K562 (cell line): Measurements from ENCODE around the gene UROD. TPM values are rescaled to one million over a fixed set of nuclear protein-coding genes. Genes with fewer than 3 reads are reported as not detected.

Source experiments
- ATAC-seq: fragments of 200-7000 bp; cut with Tn5 transposase; 3 replicates; pipeline ENCODE4 v1.9.1; 2020; ENCODE audit warnings: moderate library complexity
- BruUV-seq: library from RNA; stranded (reverse); fragments of 400-500 nt; replicated peaks from 2 replicates; lab custom pipeline; 2021; lab: Mats Ljungman, UMichigan
- CTCF ChIA-PET: fragments of 300-600 bp; formaldehyde crosslinking; extraction: SDS; loops from one replicate; lab custom pipeline; 2021; ENCODE audit warnings: low intra/inter-chr PET ratio; lab: Yijun Ruan, JAX
- POLR2A ChIA-PET: fragments of 300-600, 350-650 bp; sonication (Branson Sonifier 250); formaldehyde crosslinking; extraction: SDS; loops from one replicate; lab custom pipeline; 2021; ENCODE audit warnings: antibody characterized with exemption, inconsistent platforms; lab: Yijun Ruan, JAX
- DNase-seq, 4 experiments: peaks; one replicate each; pipeline versions ENCODE4 v3.0.0 to v3.0.0-alpha.2; 2011 to 2018; ENCODE audit warnings: low spot score in 3 of 4, mixed read lengths in 3 of 4; ENCODE audit errors: extremely low read depth in 1 of 4
- FAIRE-seq: peaks from 2 replicates; lab custom pipeline; 2011; peaks lifted over from hg19 to GRCh38; lab: Jason Lieb, UNC
- H2AFZ ChIP-seq: 2 replicates; pipeline ENCODE4 v1.6.0; 2011; ENCODE audit warnings: low read depth, low read length, control low read depth, inconsistent platforms
- H3K27ac ChIP-seq: fragments of 200-600 bp; 3 replicates; pipeline ENCODE4 v1.8.0; 2011; ENCODE audit warnings: low read depth, mild to moderate bottlenecking, control low read depth, inconsistent platforms, low read length, moderate library complexity, mixed read lengths; ENCODE audit errors: extremely low read depth
- H3K27me3 ChIP-seq, 2 experiments: fragments of 300-600 bp in 1 of 2; 2 replicates in 1 of 2; 3 replicates in 1 of 2; pipeline versions ENCODE4 v1.6.0 to v1.8.0; 2011; ENCODE audit warnings: inconsistent platforms in 2 of 2, low read length in 2 of 2, mild to moderate bottlenecking in 1 of 2, mixed read lengths in 1 of 2, moderate library complexity in 1 of 2; ENCODE audit not compliant: control insufficient read depth in 2 of 2, insufficient read depth in 2 of 2
- H3K36me3 ChIP-seq: fragments of 300-600 bp; 3 replicates; pipeline ENCODE4 v1.8.0; 2011; ENCODE audit warnings: mild to moderate bottlenecking, low read length, inconsistent platforms; ENCODE audit not compliant: control insufficient read depth, insufficient read depth
- H3K4me1 ChIP-seq, 2 experiments: fragments of 200-600 bp in 1 of 2; replicated peaks in 1 of 2; 2 replicates in 1 of 2; 3 replicates in 1 of 2; pipeline versions ENCODE4 v1.5.1 to v1.8.0; 2011; ENCODE audit warnings: inconsistent platforms in 2 of 2, low read length in 2 of 2, mild to moderate bottlenecking in 1 of 2, mixed read lengths in 1 of 2, moderate library complexity in 1 of 2; ENCODE audit not compliant: control insufficient read depth in 2 of 2, insufficient read depth in 2 of 2
- H3K4me2 ChIP-seq: 2 replicates; pipeline ENCODE4 v1.6.1; 2011; ENCODE audit warnings: low read length, control low read depth, inconsistent platforms, mixed read lengths; ENCODE audit not compliant: insufficient read depth
- H3K4me3 ChIP-seq: fragments of 200-600 bp; sonication (generic), shearing (Covaris generic); 2 replicates; pipeline ENCODE4 v1.5.1; 2016; ENCODE audit warnings: control low read depth, inconsistent platforms
- H3K79me2 ChIP-seq: fragments of 200-600 bp; 3 replicates; pipeline ENCODE4 v1.8.0; 2011; ENCODE audit warnings: low read length, inconsistent platforms; ENCODE audit not compliant: control insufficient read depth, insufficient read depth
- H3K9ac ChIP-seq, 2 experiments: 2 replicates each; pipeline versions ENCODE4 v1.6.0 to v1.6.1; 2011; ENCODE audit warnings: low read depth in 2 of 2, low read length in 2 of 2, control low read depth in 1 of 2, inconsistent platforms in 1 of 2, mild to moderate bottlenecking in 1 of 2, mixed read lengths in 1 of 2; ENCODE audit not compliant: insufficient read depth in 1 of 2
- H3K9me1 ChIP-seq: one replicate; pipeline ENCODE4 v1.6.0; 2011; ENCODE audit warnings: inconsistent platforms, mild to moderate bottlenecking, low read length, moderate library complexity; ENCODE audit not compliant: control insufficient read depth, insufficient read depth
- H3K9me3 ChIP-seq: replicated peaks from 2 replicates; pipeline ENCODE4 v1.5.1; 2011; ENCODE audit warnings: low read depth, low read length, inconsistent platforms; ENCODE audit not compliant: control insufficient read depth, insufficient read depth
- H4K20me1 ChIP-seq: replicated peaks from 2 replicates; pipeline ENCODE4 v1.6.1; 2011; ENCODE audit warnings: low read length, inconsistent platforms, mixed read lengths; ENCODE audit not compliant: control insufficient read depth, insufficient read depth
- ETS2 ChIP-seq: IDR thresholded peaks from 2 replicates; pipeline ENCODE4 v1.6.1; 2016; ENCODE audit warnings: borderline replicate concordance, missing genetic modification characterization, mild to moderate bottlenecking, moderate library complexity, missing compliant biosample characterization; ENCODE audit not compliant: poor library complexity, severe bottlenecking
- KAT8 ChIP-seq: fragments of 450-650 bp; IDR thresholded peaks from 2 replicates; pipeline ENCODE4 v1.6.1; 2016; ENCODE audit warnings: low read depth, mild to moderate bottlenecking
- NBN ChIP-seq: fragments of 450-650 bp; IDR thresholded peaks from 2 replicates; pipeline ENCODE4 v1.6.1; 2016; ENCODE audit warnings: low read depth, mild to moderate bottlenecking
- POLR2AphosphoS2 ChIP-seq: IDR thresholded peaks from 2 replicates; pipeline ENCODE4 v1.6.1; 2012; ENCODE audit warnings: low read length, improper control_type of control experiment
- ZNF140 ChIP-seq: fragments of 250-450 bp; sonication (Bioruptor Pico); IDR thresholded peaks from 2 replicates; pipeline ENCODE4 v1.8.0; 2021; ENCODE audit warnings: moderate library complexity, mild to moderate bottlenecking, inconsistent platforms
- ZNF785 ChIP-seq: fragments of 250-450 bp; sonication (Bioruptor Pico); IDR thresholded peaks from 2 replicates; pipeline ENCODE4 v1.4.0; 2020; ENCODE audit warnings: mild to moderate bottlenecking
- WGBS: fragments of 100-300 bp; shearing (Covaris generic); methylation state at CpG from one replicate; pipeline ENCODE4 v1.1.6; 2016; ENCODE audit warnings: low coverage, mixed read lengths; ENCODE audit not compliant: insufficient coverage; ENCODE audit errors: missing lambda C conversion rate; 5-methylcytosine and 5-hydroxymethylcytosine counted together
- in situ Hi-C: fragments of 300-500 bp; cut with MboI; formaldehyde crosslinking; loops from 4 replicates; pipeline ENCODE4 v1.15.0; 2018; ENCODE audit warnings: inconsistent platforms, mixed read lengths
- intact Hi-C: fragments of 100-400 bp; cut with micrococcal nuclease; formaldehyde crosslinking; loops from 2 replicates; pipeline ENCODE4 v1.14.2; 2022
- polyA plus RNA-seq, 8 experiments: library from polyadenylated mRNA; depleted of rRNA in 4 of 8; stranded (reverse) in 5 of 8; unstranded in 3 of 8; fragments of >200 nt; fragmentation: Nextera tagmentation in 2 of 8; fragmentation: Illumina TruSeq in 1 of 8; extraction: Ambion mirVana in 2 of 8; extraction: Trizol in 1 of 8; gene quantifications; 2 replicates each; pipeline versions ENCODE4 v1.2.1 to v1.2.3, GENCODE V29; 2011 to 2014; ENCODE audit warnings: inconsistent platforms in 1 of 8, missing spikeins in 1 of 8
- total RNA-seq, 7 experiments: library from RNA; depleted of rRNA in 6 of 7; stranded (reverse); fragments of >200 nt in 6 of 7; fragmentation: Illumina TruSeq in 2 of 7; extraction: Trizol in 2 of 7; gene quantifications; 2 replicates each; pipeline versions ENCODE4 v1.2.1 to v1.2.3, GENCODE V29; 2011 to 2021; ENCODE audit warnings: low replicate concordance in 1 of 7
- TF ChIP-seq, protein P1 (sequence below): sonication (generic); formaldehyde crosslinking; IDR thresholded peaks from 2 replicates; pipeline ENCODE4 v1.8.0; 2022; ENCODE audit warnings: mild to moderate bottlenecking, low read depth, missing genetic modification reagents

The UROD gene
- total and polyA plus RNA-seq, 9 of the 15 experiments (the other 6 are each of a cell fraction or from before 2014, with no cell fraction given): 533 to 2,933 (median 1,100) TPM

- no peak for ATAC-seq
- H3K9ac ChIP-seq: no peak overlapping the region
Measured at GRCh38 chr1:45051005-45051772, 39.1 kb downstream of the UROD start.

More at GRCh38 chr1:45051005-45051772, 39.1 kb downstream of the UROD start:
- in situ Hi-C loops (no loop called here), intact Hi-C loops (no loop called here)
- ChIA-PET CTCF (no interaction called here), POLR2A (interaction anchor here (1.0 to 1.4 kb wide), 3 partner anchors 10 to 39 kb away, joined by 3 to 4 read pairs (median 4); partner anchors contain the start of gene UROD)
- 0% methylated on average over 2 of the region's 2 CpGs for WGBS
- Histone ChIP-seq H3K9me1 (no peaks in the 10 kb centered on the region), H3K79me2 (no peaks in the 10 kb centered on the region), H3K4me3 (no peak overlapping the region), H3K27me3 (peaks cover 39 to 45% of the 10 kb centered on the region in 2 experiments; a peak in 4 of 5 replicates), H3K36me3 (no peaks in the 10 kb centered on the region), H4K20me1 (no peaks in the 10 kb centered on the region), H3K9me3 (no peaks in the 10 kb centered on the region), H3K27ac (no peak overlapping the region), H3K4me1 (no peaks in the 10 kb centered on the region), H3K4me2 (no peak overlapping the region), H2AFZ (no peak overlapping the region)
- DNase-seq (no peak), FAIRE-seq (no peak)
- no peak for TF ChIP-seq NBN
- TF ChIP-seq ZNF140 (CRISPR knock-in tag): no peak
- TF ChIP-seq, protein P1, sequence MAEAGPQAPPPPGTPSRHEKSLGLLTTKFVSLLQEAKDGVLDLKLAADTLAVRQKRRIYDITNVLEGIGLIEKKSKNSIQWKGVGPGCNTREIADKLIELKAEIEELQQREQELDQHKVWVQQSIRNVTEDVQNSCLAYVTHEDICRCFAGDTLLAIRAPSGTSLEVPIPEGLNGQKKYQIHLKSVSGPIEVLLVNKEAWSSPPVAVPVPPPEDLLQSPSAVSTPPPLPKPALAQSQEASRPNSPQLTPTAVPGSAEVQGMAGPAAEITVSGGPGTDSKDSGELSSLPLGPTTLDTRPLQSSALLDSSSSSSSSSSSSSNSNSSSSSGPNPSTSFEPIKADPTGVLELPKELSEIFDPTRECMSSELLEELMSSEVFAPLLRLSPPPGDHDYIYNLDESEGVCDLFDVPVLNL (CRISPR knock-in tag): no peak
- no peak for TF ChIP-seq ZNF785
- no peak for TF ChIP-seq ETS2 (tag)
- TF ChIP-seq POLR2AphosphoS2: no peak
- no peak for TF ChIP-seq KAT8
- no TSS peak for BruUV-seq
